Amniotic epithelial cell (primary cell): Measurements from ENCODE around the gene ACAD11.
"Not testable (repeated sequence)": the region's sequence is repeated elsewhere in the genome, so short reads cannot be mapped to it uniquely, and the experiment has no call there.

Experiments used
- DNase-seq: peaks from one replicate; pipeline ENCODE4 v3.0.0-alpha.2; 2010; ENCODE audit warnings: low read depth

ACAD11 gene

GRCh38 chr3:132652640-132653270 lies 6.9 kb downstream of the ACAD11 start:
- peak; percentile 63 for DNase-seq

GRCh38 chr3:132650153-132650552 lies 9.5 kb downstream of the ACAD11 start:
- DNase-seq = no peak

GRCh38 chr3:132645058-132645457 lies 14.6 kb downstream of the ACAD11 start:
- DNase-seq = no peak

- no peak for DNase-seq
Observed at GRCh38 chr3:132643366-132643765, 16.2 kb downstream of the ACAD11 start.

GRCh38 chr3:132642539-132642847 lies 17.1 kb downstream of the ACAD11 start:
- no peak for DNase-seq

GRCh38 chr3:132641837-132642538 lies 17.6 kb downstream of the ACAD11 start:
- peak; percentile 47 for DNase-seq

GRCh38 chr3:132641427-132641826 lies 18.2 kb downstream of the ACAD11 start:
- not testable (repeated sequence) for DNase-seq

GRCh38 chr3:132638706-132639105 lies 20.9 kb downstream of the ACAD11 start:
- no peak for DNase-seq

GRCh38 chr3:132637590-132637989 lies 22.0 kb downstream of the ACAD11 start:
- DNase-seq = peak; percentile 22

- no peak for DNase-seq
Observed at GRCh38 chr3:132635052-132635451, 24.6 kb downstream of the ACAD11 start.

- DNase-seq = no peak
Observed at GRCh38 chr3:132630612-132631011, 29.0 kb downstream of the ACAD11 start.

- peak; percentile 72 for DNase-seq
Observed at GRCh38 chr3:132629928-132630327, 29.7 kb downstream of the ACAD11 start.

- no peak for DNase-seq
Observed at GRCh38 chr3:132628157-132628556, 31.5 kb downstream of the ACAD11 start.

GRCh38 chr3:132626955-132627354 lies 32.7 kb downstream of the ACAD11 start:
- DNase-seq = no peak

- no peak for DNase-seq
Observed at GRCh38 chr3:132625613-132626012, 34.0 kb downstream of the ACAD11 start.

- no peak for DNase-seq
Observed at GRCh38 chr3:132624790-132625189, 34.8 kb downstream of the ACAD11 start.

- no peak for DNase-seq
Observed at GRCh38 chr3:132623646-132624045, 36.0 kb downstream of the ACAD11 start.

- no peak for DNase-seq
Observed at GRCh38 chr3:132622761-132623160, 36.8 kb downstream of the ACAD11 start.

GRCh38 chr3:132622148-132622547 lies 37.5 kb downstream of the ACAD11 start:
- DNase-seq = no peak

- no peak for DNase-seq
Observed at GRCh38 chr3:132616780-132617179, 42.8 kb downstream of the ACAD11 start.

GRCh38 chr3:132615881-132616280 lies 43.7 kb downstream of the ACAD11 start:
- no peak for DNase-seq

- DNase-seq = not testable (repeated sequence)
Observed at GRCh38 chr3:132615301-132615700, 44.3 kb downstream of the ACAD11 start.

GRCh38 chr3:132606620-132607019 lies 53.0 kb downstream of the ACAD11 start:
- not testable (repeated sequence) for DNase-seq

GRCh38 chr3:132606085-132606484 lies 53.5 kb downstream of the ACAD11 start:
- DNase-seq = peak; percentile 76
